Uterus (tissue), 2 donors: ENCODE data around the gene PGAM2.
"Not testable (repeated sequence)": the region's sequence is repeated elsewhere in the genome, so short reads cannot be mapped to it uniquely, and the experiment has no call there.

ENCODE experiments used
- POLR2A ChIP-seq, 2 donors: fragments of 450-650 bp; IDR thresholded peaks; one replicate each; pipeline ENCODE4 v1.6.1; 2016; ENCODE audit warnings: antibody characterized with exemption in 2 of 2, mild to moderate bottlenecking in 1 of 2, moderate library complexity in 1 of 2
- TF ChIP-seq, protein P1 (sequence below), 4 experiments: fragments of 200-600 bp in 2 of 4; fragments of 450-650 bp in 2 of 4; sonication (generic) in 2 of 4; IDR thresholded peaks; one replicate each; pipeline ENCODE4 v1.5.1; 2016 to 2019; ENCODE audit warnings: antibody characterized with exemption in 4 of 4, mild to moderate bottlenecking in 2 of 4, moderate library complexity in 1 of 4

DNA sequence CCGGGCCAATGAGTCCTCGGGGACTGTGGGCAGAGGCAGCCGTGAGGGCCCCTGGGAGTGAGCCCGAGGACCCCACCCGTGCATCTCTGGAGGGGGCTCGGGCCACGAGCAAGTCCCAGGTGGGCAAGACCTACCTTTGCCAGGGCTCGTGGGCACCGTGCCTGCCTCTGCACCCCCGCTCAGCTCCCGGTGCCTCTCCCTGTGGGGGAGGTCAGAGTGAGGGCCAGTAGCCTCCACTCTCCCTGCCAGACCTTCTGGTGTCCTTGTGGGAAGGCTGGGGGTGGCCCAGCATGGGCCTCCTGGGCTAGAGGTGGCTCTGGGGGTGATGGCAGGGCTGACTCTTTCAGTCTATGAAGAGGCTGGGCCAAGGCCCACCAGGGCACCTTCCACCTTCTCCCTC, 35.9 kb downstream of the PGAM2 start:
- not testable (repeated sequence) for TF ChIP-seq POLR2A (IDR thresholded peaks at IDR 0.05)
- TF ChIP-seq, protein P1, sequence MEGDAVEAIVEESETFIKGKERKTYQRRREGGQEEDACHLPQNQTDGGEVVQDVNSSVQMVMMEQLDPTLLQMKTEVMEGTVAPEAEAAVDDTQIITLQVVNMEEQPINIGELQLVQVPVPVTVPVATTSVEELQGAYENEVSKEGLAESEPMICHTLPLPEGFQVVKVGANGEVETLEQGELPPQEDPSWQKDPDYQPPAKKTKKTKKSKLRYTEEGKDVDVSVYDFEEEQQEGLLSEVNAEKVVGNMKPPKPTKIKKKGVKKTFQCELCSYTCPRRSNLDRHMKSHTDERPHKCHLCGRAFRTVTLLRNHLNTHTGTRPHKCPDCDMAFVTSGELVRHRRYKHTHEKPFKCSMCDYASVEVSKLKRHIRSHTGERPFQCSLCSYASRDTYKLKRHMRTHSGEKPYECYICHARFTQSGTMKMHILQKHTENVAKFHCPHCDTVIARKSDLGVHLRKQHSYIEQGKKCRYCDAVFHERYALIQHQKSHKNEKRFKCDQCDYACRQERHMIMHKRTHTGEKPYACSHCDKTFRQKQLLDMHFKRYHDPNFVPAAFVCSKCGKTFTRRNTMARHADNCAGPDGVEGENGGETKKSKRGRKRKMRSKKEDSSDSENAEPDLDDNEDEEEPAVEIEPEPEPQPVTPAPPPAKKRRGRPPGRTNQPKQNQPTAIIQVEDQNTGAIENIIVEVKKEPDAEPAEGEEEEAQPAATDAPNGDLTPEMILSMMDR (IDR thresholded peaks at IDR 0.05) = not testable (repeated sequence)
